ENCODE data around the gene GPR146. TPM values are rescaled to one million over a fixed set of nuclear protein-coding genes. Genes with fewer than 3 reads are reported as not detected.

Gene GPR146
- total and polyA plus RNA-seq, 2 of the 4 experiments (the other 2 are of a cell fraction): 2.2 to 3.4 TPM

- TF ChIP-seq RFX5 (IDR thresholded peaks at IDR 0.05; ENCODE audit: low read depth, low read length) (no peak), RCOR1 (IDR thresholded peaks at IDR 0.05; ENCODE audit: insufficient replicate concordance, low read length) (no peak), NFE2L2 (IDR thresholded peaks at IDR 0.05; ENCODE audit: low read depth, low read length) (no peak), POLR2A (IDR thresholded peaks at IDR 0.05; ENCODE audit: low read depth, low read length) (no peak)
Measured at GRCh38 chr7:1049006-1049741, 4.8 kb downstream of the GPR146 start (continued).

GRCh38 chr7:1049801-1050200 lies 5.5 kb downstream of the GPR146 start:
- no peak overlapping the region for H2BK15ac ChIP-seq (ENCODE audit: low read depth, low read length)
- WGBS, 2 experiments (ENCODE audit: extremely low coverage in 2 of 2, insufficient read length in 1 of 2): 84% methylated on average over 6 of the region's 8 CpGs; no CpG with 5 or more reads in 1 of the 2 experiments
- in situ Hi-C loops (cut with MboI; ENCODE audit: low sequenced_read_pairs): no loop called here
- TF ChIP-seq RCOR1 (IDR thresholded peaks at IDR 0.05; ENCODE audit: insufficient replicate concordance, low read length) (no peak), CEBPB (IDR thresholded peaks at IDR 0.05; ENCODE audit: low read depth, low read length) (no peak), RAD21 (IDR thresholded peaks at IDR 0.05; ENCODE audit: low read length) (no peak), ELK1 (IDR thresholded peaks at IDR 0.05; ENCODE audit: borderline replicate concordance, low read depth, low read length) (no peak), USF2 (IDR thresholded peaks at IDR 0.05; ENCODE audit: low read depth, low read length) (no peak), CTCF (conservative IDR thresholded peaks at IDR 0.05; ENCODE audit: low read depth, low read length) (no peak), MXI1 (IDR thresholded peaks at IDR 0.05; ENCODE audit: borderline replicate concordance, low read depth, low read length) (no peak), FOS (IDR thresholded peaks at IDR 0.05; ENCODE audit: low read depth, low read length) (no peak), MAFK (IDR thresholded peaks at IDR 0.05; ENCODE audit: low read depth, low read length) (no peak), MAZ (IDR thresholded peaks at IDR 0.05; ENCODE audit: borderline replicate concordance, low read depth, low read length) (no peak), POLR2A (IDR thresholded peaks at IDR 0.05; ENCODE audit: low read depth, low read length) (no peak)

More at GRCh38 chr7:1049801-1050200, 5.5 kb downstream of the GPR146 start:
- H3K23ac ChIP-seq (ENCODE audit: low read depth, low read length): no peak overlapping the region
- H2BK5ac ChIP-seq (ENCODE audit: low read depth, low read length, poor library complexity, severe bottlenecking): no peak overlapping the region
- no peak overlapping the region for H4K5ac ChIP-seq (ENCODE audit: low read depth, low read length)
- H3K36me3 ChIP-seq (ENCODE audit: control insufficient read depth, insufficient read depth, low read length): no peaks in the 10 kb centered on the region
- peaks cover 26% of the 10 kb centered on the region for H4K20me1 ChIP-seq (ENCODE audit: insufficient read depth, low read length)
- no peak overlapping the region for H2BK20ac ChIP-seq (ENCODE audit: low read depth, low read length)
- no peaks in the 10 kb centered on the region; the same call in 1 of the 2 replicates for H3K4me1 ChIP-seq (ENCODE audit: control insufficient read depth, insufficient read depth, low read length)
- no peak overlapping the region for H4K91ac ChIP-seq (ENCODE audit: insufficient read depth, low read depth, low read length)
- H3K4me3 ChIP-seq (ENCODE audit: insufficient read depth, low read depth, low read length): no peak overlapping the region
- no peak overlapping the region for H3K4me2 ChIP-seq (ENCODE audit: low read depth, low read length)
- no peaks in the 10 kb centered on the region for H3K9me3 ChIP-seq (ENCODE audit: control insufficient read depth, insufficient read depth, low read length)
- dilution Hi-C loops (cut with HindIII; ENCODE audit: low sequenced_read_pairs, unreplicated experiment): no loop called here
- no peaks in the 10 kb centered on the region for H3K27me3 ChIP-seq (ENCODE audit: control insufficient read depth, insufficient read depth, low read length)
- no TSS peak for BruUV-seq (replicated peaks)
- intact Hi-C loops (cut with micrococcal nuclease): loop anchor here (10.0 kb wide), 1 partner anchor 145 kb away; no protein-coding TSS in a partner anchor
- no peak overlapping the region for H2AFZ ChIP-seq (replicated peaks; ENCODE audit: low read length, poor library complexity)
- no peak overlapping the region for H3K14ac ChIP-seq (replicated peaks; ENCODE audit: low read depth, low read length)
- no peak overlapping the region for H2BK120ac ChIP-seq (ENCODE audit: low read depth, low read length)
- H3K79me1 ChIP-seq (ENCODE audit: low read depth in 1 of 2, low read length in 2 of 2): peaks cover 3 to 19% of the 10 kb centered on the region in 2 experiments; a peak in 1 of 4 replicates
- H3K56ac ChIP-seq (ENCODE audit: extremely low read depth, insufficient read depth, low read length): no peak overlapping the region
- no peak overlapping the region for H3K4ac ChIP-seq (ENCODE audit: low read depth, low read length)
- peak overlapping the region; percentile 37 for H2AK9ac ChIP-seq (replicated peaks; ENCODE audit: low read depth, low read length, poor library complexity)
- H3K18ac ChIP-seq (ENCODE audit: low read depth, low read length): no peak overlapping the region
- DNase-seq (no peak), ATAC-seq (ENCODE audit: low read depth) (no peak)
- CTCF ChIA-PET: no interaction called here
- POLR2A ChIA-PET (ENCODE audit: unreplicated experiment): no interaction called here
- H2AK5ac ChIP-seq (ENCODE audit: low read depth, low read length): no peak overlapping the region
- no peak overlapping the region for H3K27ac ChIP-seq (ENCODE audit: insufficient read depth, low read length)
- H3K9ac ChIP-seq (ENCODE audit: low read depth, low read length): no peak overlapping the region
- H4K8ac ChIP-seq (ENCODE audit: low read depth in 2 of 2, low read length in 2 of 2): no peak overlapping the region
- H3K9me1 ChIP-seq (ENCODE audit: insufficient read depth, low read length): no peaks in the 10 kb centered on the region
